Umbilical cord (tissue), 2 donors: ENCODE data around the gene SUB1. TPM values are rescaled to one million over a fixed set of nuclear protein-coding genes. Genes with fewer than 3 reads are reported as not detected.

Source experiments
- DNase-seq: peaks from one replicate; pipeline ENCODE4 v3.0.0-alpha.2; 2015; ENCODE audit warnings: low spot score
- total RNA-seq: library from RNA; depleted of rRNA; stranded (reverse); fragments of >200 nt; gene quantifications from one replicate; pipeline ENCODE4 v1.2.3, GENCODE V29; 2014; ENCODE audit warnings: low replicate concordance; ENCODE audit not compliant: insufficient read depth

Gene SUB1
- total RNA-seq, 1 donor from 2014 or later = 170 TPM

GRCh38 chr5:32642276-32643002 lies 57.1 kb downstream of the SUB1 start:
- peak; percentile 50 for DNase-seq

- no peak for DNase-seq
Measured at GRCh38 chr5:32645246-32645645, 59.9 kb downstream of the SUB1 start.

- no peak for DNase-seq
Measured at GRCh38 chr5:32646061-32646969, 61.0 kb downstream of the SUB1 start.

GRCh38 chr5:32651088-32651487 lies 65.7 kb downstream of the SUB1 start:
- DNase-seq = peak; percentile 63

- no peak for DNase-seq
Measured at GRCh38 chr5:32651638-32652037, 66.3 kb downstream of the SUB1 start.

Other genes with a start within 250 kb of the SUB1 start
- gene ZFR, start 140.8 kb upstream of the SUB1 start, total RNA-seq = 78.7 TPM
- 15.6 TPM for gene NPR3, start 125.8 kb downstream of the SUB1 start, total RNA-seq